Measurements from ENCODE around the gene CBFA2T2.
"Not testable (repeated sequence)": the region's sequence is repeated elsewhere in the genome, so short reads cannot be mapped to it uniquely, and the experiment has no call there.

The CBFA2T2 gene

DNA sequence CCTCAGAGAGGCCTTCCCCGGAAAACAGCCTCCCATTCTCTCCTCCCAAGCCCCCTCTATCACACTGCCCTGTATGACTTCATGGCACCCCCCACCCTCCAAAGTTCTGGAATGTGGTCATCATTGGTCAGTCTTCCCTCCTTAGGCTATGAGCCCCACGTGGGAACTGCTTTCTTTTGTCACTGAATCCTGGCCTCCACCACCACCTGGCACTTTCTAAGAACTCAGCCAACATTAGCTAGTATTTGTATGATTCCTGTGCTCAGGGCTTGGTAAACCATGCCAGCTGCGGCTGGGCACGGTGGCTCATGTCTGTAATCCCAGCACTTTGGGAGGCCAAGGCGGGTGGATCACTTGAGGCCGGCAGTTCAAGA is 204.7 kb downstream of the CBFA2T2 start:
- H3K4me3 ChIP-seq (ENCODE audit: low read depth, low read length), result no peak overlapping the region
- no peak for DNase-seq (ENCODE audit: low read depth)
- TF ChIP-seq, protein P1, sequence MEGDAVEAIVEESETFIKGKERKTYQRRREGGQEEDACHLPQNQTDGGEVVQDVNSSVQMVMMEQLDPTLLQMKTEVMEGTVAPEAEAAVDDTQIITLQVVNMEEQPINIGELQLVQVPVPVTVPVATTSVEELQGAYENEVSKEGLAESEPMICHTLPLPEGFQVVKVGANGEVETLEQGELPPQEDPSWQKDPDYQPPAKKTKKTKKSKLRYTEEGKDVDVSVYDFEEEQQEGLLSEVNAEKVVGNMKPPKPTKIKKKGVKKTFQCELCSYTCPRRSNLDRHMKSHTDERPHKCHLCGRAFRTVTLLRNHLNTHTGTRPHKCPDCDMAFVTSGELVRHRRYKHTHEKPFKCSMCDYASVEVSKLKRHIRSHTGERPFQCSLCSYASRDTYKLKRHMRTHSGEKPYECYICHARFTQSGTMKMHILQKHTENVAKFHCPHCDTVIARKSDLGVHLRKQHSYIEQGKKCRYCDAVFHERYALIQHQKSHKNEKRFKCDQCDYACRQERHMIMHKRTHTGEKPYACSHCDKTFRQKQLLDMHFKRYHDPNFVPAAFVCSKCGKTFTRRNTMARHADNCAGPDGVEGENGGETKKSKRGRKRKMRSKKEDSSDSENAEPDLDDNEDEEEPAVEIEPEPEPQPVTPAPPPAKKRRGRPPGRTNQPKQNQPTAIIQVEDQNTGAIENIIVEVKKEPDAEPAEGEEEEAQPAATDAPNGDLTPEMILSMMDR (IDR thresholded peaks at IDR 0.05; ENCODE audit: insufficient read depth, low read depth, low read length, missing control alignments), result no peak

DNA sequence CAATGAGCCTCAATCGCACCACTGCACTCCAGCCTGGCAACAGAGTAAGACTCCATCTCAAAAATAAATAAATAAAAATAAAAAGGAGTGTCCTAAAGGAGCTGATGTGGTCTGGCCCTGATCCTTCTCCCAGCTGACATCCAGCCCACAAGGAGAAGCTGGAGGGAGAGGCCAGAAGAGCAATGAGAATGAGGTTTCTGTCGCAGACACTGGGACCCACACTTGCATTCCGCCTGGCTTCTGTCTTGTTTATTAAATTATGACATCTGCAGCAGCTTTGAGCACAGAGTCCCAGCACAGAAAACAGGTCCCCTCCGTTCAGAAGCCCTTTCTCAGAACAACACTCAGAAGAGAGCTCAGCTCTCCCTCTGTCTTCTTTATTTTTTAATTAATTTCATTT is 206.6 kb downstream of the CBFA2T2 start:
- no peak for DNase-seq (ENCODE audit: low read depth)
- no peak overlapping the region for H3K4me3 ChIP-seq (ENCODE audit: low read depth, low read length)
- TF ChIP-seq, protein P1 (IDR thresholded peaks at IDR 0.05; ENCODE audit: insufficient read depth, low read depth, low read length, missing control alignments), result no peak

DNA sequence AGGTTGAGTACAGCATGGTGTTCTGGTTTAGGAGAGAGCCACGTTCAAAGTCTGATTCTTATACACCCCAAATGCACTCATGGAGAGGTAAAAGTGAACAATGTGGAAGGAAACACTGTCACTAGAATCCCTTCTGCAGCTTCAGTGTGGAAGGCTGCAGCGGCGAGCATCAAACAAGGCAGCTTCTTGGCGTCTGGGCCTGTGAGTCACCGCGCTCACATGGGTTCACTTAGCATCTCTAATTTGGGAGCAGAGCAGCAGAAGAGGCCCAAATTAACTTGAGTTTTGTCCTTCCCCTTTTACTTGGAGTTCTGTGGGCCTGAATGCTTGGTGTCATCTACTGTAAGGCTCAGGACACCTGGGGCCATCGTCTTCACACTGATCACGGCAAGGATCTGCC is 207.2 kb downstream of the CBFA2T2 start:
- TF ChIP-seq, protein P1 (IDR thresholded peaks at IDR 0.05; ENCODE audit: insufficient read depth, low read depth, low read length, missing control alignments), result no peak
- no peak for DNase-seq (ENCODE audit: low read depth)
- H3K4me3 ChIP-seq (ENCODE audit: low read depth, low read length), result no peak overlapping the region

DNA sequence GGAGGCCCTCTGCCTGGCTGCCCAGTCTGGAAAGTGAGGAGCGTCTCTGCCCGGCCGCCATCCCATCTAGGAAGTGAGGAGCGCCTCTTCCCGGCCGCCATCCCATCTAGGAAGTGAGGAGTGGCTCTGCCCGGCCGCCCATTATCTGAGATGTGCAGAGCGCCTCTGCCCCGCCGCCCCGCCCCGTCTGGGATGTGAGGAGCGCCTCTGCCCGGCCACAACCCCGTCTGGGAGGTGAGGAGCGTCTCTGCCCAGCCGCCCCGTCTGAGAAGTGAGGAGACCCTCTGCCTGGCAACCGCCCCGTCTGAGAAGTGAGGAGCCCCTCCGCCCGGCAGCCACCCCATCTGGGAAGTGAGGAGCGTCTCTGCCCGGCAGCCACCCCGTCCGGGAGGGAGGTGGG is 209.1 kb downstream of the CBFA2T2 start:
- DNase-seq (ENCODE audit: low read depth); H3K4me3 ChIP-seq (ENCODE audit: low read depth, low read length): not testable (repeated sequence)
